ENCODE measurements around the gene PON3. TPM values are rescaled to one million over a fixed set of nuclear protein-coding genes. Genes with fewer than 3 reads are reported as not detected.

Gene PON3
- total and polyA plus RNA-seq, 5 donors from 2014 or later, result not detected

- no peaks in the 10 kb centered on the region for H3K27me3 ChIP-seq (ENCODE audit: control insufficient read depth, insufficient read depth, low read length)
- Mint-ChIP-seq H3K9me3 (peaks cover 0 to 2% (median 0%) of the 10 kb centered on the region in 7 donors), H3K36me3 (no peaks in the 10 kb centered on the region), H3K27me3 (peaks cover 8% of the 10 kb centered on the region), H3K4me1 (peaks cover 0 to 14% (median 6%) of the 10 kb centered on the region in 4 donors), H3K4me3 (peak within 1 kb of the TSS; percentile 74 to 86 (median 83)), H3K27ac (peak within 1 kb of the TSS; percentile 20 to 92 (median 72))
- no peaks in the 10 kb centered on the region for H3K4me1 ChIP-seq (ENCODE audit: control insufficient read depth, insufficient read depth, low read length, poor library complexity, severe bottlenecking)
- H3K36me3 ChIP-seq (ENCODE audit: control insufficient read depth, insufficient read depth, low read length), result no peaks in the 10 kb centered on the region
- H3K27ac ChIP-seq (ENCODE audit: insufficient read depth, low read length, poor library complexity, severe bottlenecking), result no peak within 1 kb of the TSS
- DNase-seq (peak; percentile 7 to 40 (median 15)), ATAC-seq (ENCODE audit: low read depth in 2 of 2) (peak; percentile 63 to 69)
- peak within 1 kb of the TSS; percentile 67 for H3K4me3 ChIP-seq (ENCODE audit: low read depth, low read length)
- no peaks in the 10 kb centered on the region for H3K9me3 ChIP-seq (ENCODE audit: control insufficient read depth in 2 of 2, low read length in 2 of 2)
Observed at GRCh38 chr7:95434557-95435421, 38.6 kb upstream of the PON3 start, which contains the start of gene PON2. Gene PON2 (minus strand): TSS chr7:95435028. CDS start chr7:95434951, 77 bp downstream.

DNA sequence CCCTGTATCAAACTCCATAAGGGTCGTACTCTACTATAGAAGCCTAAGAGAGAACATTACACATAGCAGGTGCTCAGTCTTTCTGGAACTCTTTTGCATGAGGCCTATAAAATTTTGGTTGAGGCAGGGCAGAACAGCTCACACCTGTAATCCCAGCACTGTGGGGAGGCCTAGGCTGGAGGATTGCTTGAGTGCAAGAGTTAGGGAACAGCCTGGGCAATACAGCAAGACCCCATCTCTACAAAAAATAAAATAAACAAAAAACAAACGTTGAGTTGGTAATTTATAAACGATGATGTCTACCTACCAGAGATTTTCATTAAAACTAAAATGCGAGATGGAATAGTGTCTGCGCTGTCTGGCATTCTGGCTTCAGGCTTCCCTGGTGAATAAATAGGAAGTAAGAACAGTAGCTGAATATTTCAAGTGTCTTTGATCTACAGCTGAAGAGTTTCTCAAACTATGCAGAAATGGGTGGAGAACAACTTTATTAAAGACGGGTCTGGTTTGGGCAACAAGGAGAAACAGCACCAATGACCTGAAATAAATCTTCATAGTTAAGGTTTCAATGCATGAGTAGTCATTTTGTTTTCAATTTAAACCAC lies 37.9 kb upstream of the PON3 start:
- Histone ChIP-seq H3K9me3 (ENCODE audit: control insufficient read depth in 2 of 2, low read length in 2 of 2) (no peaks in the 10 kb centered on the region), H3K27ac (ENCODE audit: insufficient read depth, low read length, poor library complexity, severe bottlenecking) (no peak overlapping the region), H3K36me3 (ENCODE audit: control insufficient read depth, insufficient read depth, low read length) (no peaks in the 10 kb centered on the region), H3K4me1 (ENCODE audit: control insufficient read depth, insufficient read depth, low read length, poor library complexity, severe bottlenecking) (no peaks in the 10 kb centered on the region), H3K4me3 (ENCODE audit: low read depth, low read length) (peak overlapping the region; percentile 49), H3K27me3 (ENCODE audit: control insufficient read depth, insufficient read depth, low read length) (no peaks in the 10 kb centered on the region)
- H3K36me3 Mint-ChIP-seq, result no peaks in the 10 kb centered on the region
- peak overlapping the region in 2 of 3 donors; percentile 5 to 42 for H3K27ac Mint-ChIP-seq
- no peak for DNase-seq
- H3K4me1 Mint-ChIP-seq, result peaks cover 0 to 14% (median 6%) of the 10 kb centered on the region in 4 donors
- H3K4me3 Mint-ChIP-seq, result peak overlapping the region; percentile 66 to 83 (median 79)
- peaks cover 0 to 2% (median 0%) of the 10 kb centered on the region in 7 donors for H3K9me3 Mint-ChIP-seq
- H3K27me3 Mint-ChIP-seq, result peaks cover 8% of the 10 kb centered on the region
- no peak for ATAC-seq (ENCODE audit: low read depth in 2 of 2)

DNA sequence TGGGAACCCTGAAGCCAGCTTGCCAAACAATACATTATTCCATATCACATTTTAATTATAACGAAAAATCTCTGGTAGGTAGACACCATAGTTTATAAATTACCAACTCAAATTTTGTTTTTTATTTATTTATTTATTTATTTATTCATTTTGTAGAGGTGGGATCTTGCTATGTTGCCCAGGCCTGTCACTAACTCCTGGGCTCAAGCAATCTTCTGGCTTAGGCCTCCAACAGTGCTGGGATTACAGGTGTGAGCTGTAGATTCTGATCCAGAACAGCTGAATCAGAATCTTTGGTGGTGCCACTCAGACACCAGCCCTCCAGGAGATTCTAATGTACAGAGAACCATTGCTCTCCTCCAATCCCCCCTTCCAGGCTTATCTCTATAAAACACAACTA lies 37.0 kb upstream of the PON3 start:
- Histone ChIP-seq H3K27ac (ENCODE audit: insufficient read depth, low read length, poor library complexity, severe bottlenecking) (no peak overlapping the region), H3K4me1 (ENCODE audit: control insufficient read depth, insufficient read depth, low read length, poor library complexity, severe bottlenecking) (no peaks in the 10 kb centered on the region), H3K36me3 (ENCODE audit: control insufficient read depth, insufficient read depth, low read length) (no peaks in the 10 kb centered on the region), H3K9me3 (ENCODE audit: control insufficient read depth in 2 of 2, low read length in 2 of 2) (no peaks in the 10 kb centered on the region), H3K27me3 (ENCODE audit: control insufficient read depth, insufficient read depth, low read length) (no peaks in the 10 kb centered on the region), H3K4me3 (ENCODE audit: low read depth, low read length) (no peak overlapping the region)
- ATAC-seq (ENCODE audit: low read depth in 2 of 2) (no peak), DNase-seq (no peak)
- no peak overlapping the region for H3K4me3 Mint-ChIP-seq
- peaks cover 8% of the 10 kb centered on the region for H3K27me3 Mint-ChIP-seq
- peaks cover 0 to 2% (median 0%) of the 10 kb centered on the region in 7 donors for H3K9me3 Mint-ChIP-seq
- no peaks in the 10 kb centered on the region for H3K36me3 Mint-ChIP-seq
- peaks cover 0 to 14% (median 6%) of the 10 kb centered on the region in 4 donors for H3K4me1 Mint-ChIP-seq
- no peak overlapping the region for H3K27ac Mint-ChIP-seq

- H3K4me1 ChIP-seq (ENCODE audit: control insufficient read depth, insufficient read depth, low read length, poor library complexity, severe bottlenecking), result no peaks in the 10 kb centered on the region
- no peak overlapping the region for H3K27ac ChIP-seq (ENCODE audit: insufficient read depth, low read length, poor library complexity, severe bottlenecking)
- Mint-ChIP-seq H3K9me3 (peaks cover 0 to 2% (median 0%) of the 10 kb centered on the region in 7 donors), H3K4me3 (no peak overlapping the region), H3K4me1 (peaks cover 0 to 14% (median 6%) of the 10 kb centered on the region in 4 donors), H3K27ac (peak overlapping the region in 1 of 3 donors; percentile 43), H3K27me3 (peaks cover 8% of the 10 kb centered on the region), H3K36me3 (no peaks in the 10 kb centered on the region)
- ATAC-seq (ENCODE audit: low read depth in 2 of 2), result no peak
- no peaks in the 10 kb centered on the region for H3K9me3 ChIP-seq (ENCODE audit: control insufficient read depth in 2 of 2, low read length in 2 of 2)
- no peaks in the 10 kb centered on the region for H3K36me3 ChIP-seq (ENCODE audit: control insufficient read depth, insufficient read depth, low read length)
- H3K27me3 ChIP-seq (ENCODE audit: control insufficient read depth, insufficient read depth, low read length), result no peaks in the 10 kb centered on the region
- no peak overlapping the region for H3K4me3 ChIP-seq (ENCODE audit: low read depth, low read length)
- no peak for DNase-seq
Observed at GRCh38 chr7:95432606-95433005, 36.4 kb upstream of the PON3 start.

- H3K36me3 ChIP-seq (ENCODE audit: control insufficient read depth, insufficient read depth, low read length), result no peaks in the 10 kb centered on the region
- H3K27ac ChIP-seq (ENCODE audit: insufficient read depth, low read length, poor library complexity, severe bottlenecking), result no peak overlapping the region
Observed at GRCh38 chr7:95430864-95431263, 34.7 kb upstream of the PON3 start.

GRCh38 chr7:95429241-95429990 lies 33.2 kb upstream of the PON3 start:
- no peak overlapping the region for H3K4me3 ChIP-seq (ENCODE audit: low read depth, low read length)
- no peaks in the 10 kb centered on the region for H3K36me3 ChIP-seq (ENCODE audit: control insufficient read depth, insufficient read depth, low read length)
- H3K4me3 Mint-ChIP-seq, result no peak overlapping the region
- H3K27ac Mint-ChIP-seq, result no peak overlapping the region
- DNase-seq (no peak), ATAC-seq (ENCODE audit: low read depth in 2 of 2) (no peak)
- H3K9me3 ChIP-seq (ENCODE audit: control insufficient read depth in 2 of 2, low read length in 2 of 2), result no peaks in the 10 kb centered on the region
- no peaks in the 10 kb centered on the region for H3K27me3 ChIP-seq (ENCODE audit: control insufficient read depth, insufficient read depth, low read length)
- H3K27me3 Mint-ChIP-seq, result peaks cover 4% of the 10 kb centered on the region
- no peaks in the 10 kb centered on the region for H3K4me1 ChIP-seq (ENCODE audit: control insufficient read depth, insufficient read depth, low read length, poor library complexity, severe bottlenecking)
- peaks cover 0 to 10% (median 2%) of the 10 kb centered on the region in 4 donors for H3K4me1 Mint-ChIP-seq
- no peak overlapping the region for H3K27ac ChIP-seq (ENCODE audit: insufficient read depth, low read length, poor library complexity, severe bottlenecking)
- no peaks in the 10 kb centered on the region for H3K36me3 Mint-ChIP-seq
- peaks cover 0 to 2% (median 0%) of the 10 kb centered on the region in 7 donors for H3K9me3 Mint-ChIP-seq

More at GRCh38 chr7:95430864-95431263, 34.7 kb upstream of the PON3 start:
- H3K4me3 ChIP-seq (ENCODE audit: low read depth, low read length), result no peak overlapping the region
- Mint-ChIP-seq H3K4me3 (no peak overlapping the region), H3K9me3 (peaks cover 0 to 2% (median 0%) of the 10 kb centered on the region in 7 donors), H3K36me3 (no peaks in the 10 kb centered on the region), H3K27ac (no peak overlapping the region), H3K4me1 (peaks cover 0 to 14% (median 5%) of the 10 kb centered on the region in 4 donors), H3K27me3 (peaks cover 8% of the 10 kb centered on the region)
- no peak for ATAC-seq (ENCODE audit: low read depth in 2 of 2)
- no peaks in the 10 kb centered on the region for H3K27me3 ChIP-seq (ENCODE audit: control insufficient read depth, insufficient read depth, low read length)
- H3K9me3 ChIP-seq (ENCODE audit: control insufficient read depth in 2 of 2, low read length in 2 of 2), result no peaks in the 10 kb centered on the region
- H3K4me1 ChIP-seq (ENCODE audit: control insufficient read depth, insufficient read depth, low read length, poor library complexity, severe bottlenecking), result no peaks in the 10 kb centered on the region
- DNase-seq, result no peak

DNA sequence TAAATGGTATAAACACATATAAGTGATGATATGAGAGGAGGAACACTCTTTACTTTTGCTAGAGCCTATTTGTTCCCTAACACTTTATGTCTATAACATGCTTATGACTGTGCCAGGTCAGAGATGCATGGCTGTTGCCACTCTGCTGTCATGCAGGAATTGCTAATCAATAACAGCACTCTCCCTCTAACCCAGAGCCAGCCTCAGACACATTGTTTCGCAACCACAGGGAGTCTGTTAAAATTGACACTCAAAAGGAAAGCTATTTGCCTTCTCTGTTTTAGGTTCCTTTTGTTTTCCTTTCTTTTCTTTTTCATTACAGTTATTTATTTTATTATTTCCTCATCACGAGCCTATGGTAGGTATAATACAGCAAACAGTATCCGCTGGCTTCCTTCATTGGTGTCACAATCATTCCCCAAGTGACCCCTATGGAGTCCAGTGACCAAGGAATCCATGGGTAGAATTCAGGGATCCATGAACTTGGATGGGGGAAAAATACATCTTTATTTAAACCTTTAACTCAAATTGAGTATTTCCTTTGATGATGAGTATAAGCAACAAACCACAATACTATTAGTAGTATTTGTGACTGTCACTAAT lies 31.8 kb upstream of the PON3 start:
- Mint-ChIP-seq H3K36me3 (no peaks in the 10 kb centered on the region), H3K27ac (no peak overlapping the region), H3K27me3 (peaks cover 4% of the 10 kb centered on the region), H3K4me3 (no peak overlapping the region), H3K4me1 (peaks cover 0 to 3% (median 0%) of the 10 kb centered on the region in 4 donors), H3K9me3 (no peaks in the 10 kb centered on the region)
- Histone ChIP-seq H3K36me3 (ENCODE audit: control insufficient read depth, insufficient read depth, low read length) (no peaks in the 10 kb centered on the region), H3K27me3 (ENCODE audit: control insufficient read depth, insufficient read depth, low read length) (no peaks in the 10 kb centered on the region), H3K9me3 (ENCODE audit: control insufficient read depth in 2 of 2, low read length in 2 of 2) (no peaks in the 10 kb centered on the region), H3K4me3 (ENCODE audit: low read depth, low read length) (no peak overlapping the region), H3K27ac (ENCODE audit: insufficient read depth, low read length, poor library complexity, severe bottlenecking) (no peak overlapping the region), H3K4me1 (ENCODE audit: control insufficient read depth, insufficient read depth, low read length, poor library complexity, severe bottlenecking) (no peaks in the 10 kb centered on the region)
- ATAC-seq (ENCODE audit: low read depth in 2 of 2) (no peak), DNase-seq (no peak)

Data from CD4-positive, CD25-positive, alpha-beta regulatory T cell (primary cell).